ENCODE results near the gene MELK. TPM values are rescaled to one million over a fixed set of nuclear protein-coding genes. Genes with fewer than 3 reads are reported as not detected.

MELK gene
- total and polyA plus RNA-seq, 2 of the 4 experiments (the other 2 are of a cell fraction), result 20.8 to 27.4 TPM

DNA sequence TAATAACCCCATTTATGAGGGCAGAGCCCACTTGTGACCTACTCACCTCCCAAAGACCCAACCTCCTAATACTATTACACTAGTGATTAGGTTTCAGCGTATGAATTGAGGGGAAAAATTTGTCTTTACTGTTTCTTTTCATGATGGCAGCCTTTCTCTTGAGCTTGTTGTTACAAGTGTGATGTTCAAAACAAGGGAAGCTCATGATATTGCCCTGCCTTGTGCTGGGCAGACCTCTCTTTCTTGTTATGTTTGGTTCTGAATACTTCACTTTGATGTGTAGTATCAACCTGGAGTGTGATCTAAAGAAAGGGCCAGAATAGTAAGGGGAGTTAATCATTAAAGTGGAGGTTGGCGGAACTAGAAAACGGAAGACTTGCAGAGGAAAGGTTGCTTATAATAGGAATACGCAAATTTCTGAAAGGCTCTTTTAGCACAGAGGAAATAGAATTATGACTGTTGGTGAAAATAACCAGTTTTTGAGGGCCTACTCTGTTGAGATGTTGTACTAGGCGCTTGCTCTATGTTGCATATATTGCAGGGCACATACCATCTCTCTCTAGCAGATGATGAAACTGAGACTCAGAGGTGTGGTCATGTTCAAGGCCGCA, 68.2 kb downstream of the MELK start:
- Histone ChIP-seq H3K9ac (ENCODE audit: low read depth, low read length) (no peak overlapping the region), H2BK15ac (ENCODE audit: low read depth, low read length) (no peak overlapping the region), H4K8ac (ENCODE audit: low read depth in 2 of 2, low read length in 2 of 2) (no peak overlapping the region), H3K27ac (ENCODE audit: insufficient read depth, low read length) (no peak overlapping the region), H3K36me3 (ENCODE audit: control insufficient read depth, insufficient read depth, low read length) (peaks cover 2% of the 10 kb centered on the region), H3K56ac (ENCODE audit: extremely low read depth, insufficient read depth, low read length) (no peak overlapping the region), H2AFZ (replicated peaks; ENCODE audit: low read length, poor library complexity) (no peak overlapping the region), H2AK5ac (ENCODE audit: low read depth, low read length) (no peak overlapping the region), H3K4me2 (ENCODE audit: low read depth, low read length) (no peak overlapping the region), H3K79me1 (ENCODE audit: low read depth in 1 of 2, low read length in 2 of 2) (peaks cover 8 to 16% of the 10 kb centered on the region in 2 experiments), H3K9me1 (ENCODE audit: insufficient read depth, low read length) (peaks cover 2% of the 10 kb centered on the region; the same call in 1 of the 2 replicates), H3K18ac (ENCODE audit: low read depth, low read length) (no peak overlapping the region), H3K4me1 (ENCODE audit: control insufficient read depth, insufficient read depth, low read length) (no peaks in the 10 kb centered on the region), H4K91ac (ENCODE audit: insufficient read depth, low read depth, low read length) (no peak overlapping the region), H2BK120ac (ENCODE audit: low read depth, low read length) (no peak overlapping the region), H3K23ac (ENCODE audit: low read depth, low read length) (no peak overlapping the region), H2AK9ac (replicated peaks; ENCODE audit: low read depth, low read length, poor library complexity) (no peak overlapping the region), H3K14ac (replicated peaks; ENCODE audit: low read depth, low read length) (no peak overlapping the region), H3K4ac (ENCODE audit: low read depth, low read length) (no peak overlapping the region), H3K4me3 (ENCODE audit: insufficient read depth, low read depth, low read length) (no peak overlapping the region), H2BK20ac (ENCODE audit: low read depth, low read length) (no peak overlapping the region), H4K5ac (ENCODE audit: low read depth, low read length) (no peak overlapping the region), H3K27me3 (ENCODE audit: control insufficient read depth, insufficient read depth, low read length) (no peaks in the 10 kb centered on the region), H2BK5ac (ENCODE audit: low read depth, low read length, poor library complexity, severe bottlenecking) (no peak overlapping the region), H4K20me1 (ENCODE audit: insufficient read depth, low read length) (no peaks in the 10 kb centered on the region), H3K9me3 (ENCODE audit: control insufficient read depth, insufficient read depth, low read length) (no peaks in the 10 kb centered on the region)
- dilution Hi-C loops (cut with HindIII; ENCODE audit: low sequenced_read_pairs, unreplicated experiment) (no loop called here), in situ Hi-C loops (cut with MboI; ENCODE audit: low sequenced_read_pairs) (no loop called here), intact Hi-C loops (cut with micrococcal nuclease) (no loop called here)
- ChIA-PET POLR2A (ENCODE audit: unreplicated experiment) (no interaction called here), CTCF (no interaction called here)
- DNase-seq, result no peak
- no peak for ATAC-seq (ENCODE audit: low read depth)
- BruUV-seq (replicated peaks), result no TSS peak
- 92% methylated on average over 2 of the region's 6 CpGs; no CpG with 5 or more reads in 1 of the 2 experiments for WGBS, 2 experiments (ENCODE audit: extremely low coverage in 2 of 2, insufficient read length in 1 of 2)
- TF ChIP-seq, protein P1, sequence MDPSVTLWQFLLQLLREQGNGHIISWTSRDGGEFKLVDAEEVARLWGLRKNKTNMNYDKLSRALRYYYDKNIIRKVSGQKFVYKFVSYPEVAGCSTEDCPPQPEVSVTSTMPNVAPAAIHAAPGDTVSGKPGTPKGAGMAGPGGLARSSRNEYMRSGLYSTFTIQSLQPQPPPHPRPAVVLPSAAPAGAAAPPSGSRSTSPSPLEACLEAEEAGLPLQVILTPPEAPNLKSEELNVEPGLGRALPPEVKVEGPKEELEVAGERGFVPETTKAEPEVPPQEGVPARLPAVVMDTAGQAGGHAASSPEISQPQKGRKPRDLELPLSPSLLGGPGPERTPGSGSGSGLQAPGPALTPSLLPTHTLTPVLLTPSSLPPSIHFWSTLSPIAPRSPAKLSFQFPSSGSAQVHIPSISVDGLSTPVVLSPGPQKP (IDR thresholded peaks at IDR 0.05; ENCODE audit: borderline replicate concordance, low read depth, low read length), result no peak
- TF ChIP-seq NFE2L2 (IDR thresholded peaks at IDR 0.05; ENCODE audit: low read depth, low read length), result no peak
- TF ChIP-seq SMC3 (IDR thresholded peaks at IDR 0.05; ENCODE audit: low read depth, low read length), result no peak
- no peak for TF ChIP-seq CHD1 (IDR thresholded peaks at IDR 0.05; ENCODE audit: low read depth, low read length)
- TF ChIP-seq MAZ (IDR thresholded peaks at IDR 0.05; ENCODE audit: borderline replicate concordance, low read depth, low read length), result no peak
- no peak for TF ChIP-seq FOS (IDR thresholded peaks at IDR 0.05; ENCODE audit: low read depth, low read length)
- TF ChIP-seq RCOR1 (IDR thresholded peaks at IDR 0.05; ENCODE audit: insufficient replicate concordance, low read length), result no peak
- TF ChIP-seq, protein P2, sequence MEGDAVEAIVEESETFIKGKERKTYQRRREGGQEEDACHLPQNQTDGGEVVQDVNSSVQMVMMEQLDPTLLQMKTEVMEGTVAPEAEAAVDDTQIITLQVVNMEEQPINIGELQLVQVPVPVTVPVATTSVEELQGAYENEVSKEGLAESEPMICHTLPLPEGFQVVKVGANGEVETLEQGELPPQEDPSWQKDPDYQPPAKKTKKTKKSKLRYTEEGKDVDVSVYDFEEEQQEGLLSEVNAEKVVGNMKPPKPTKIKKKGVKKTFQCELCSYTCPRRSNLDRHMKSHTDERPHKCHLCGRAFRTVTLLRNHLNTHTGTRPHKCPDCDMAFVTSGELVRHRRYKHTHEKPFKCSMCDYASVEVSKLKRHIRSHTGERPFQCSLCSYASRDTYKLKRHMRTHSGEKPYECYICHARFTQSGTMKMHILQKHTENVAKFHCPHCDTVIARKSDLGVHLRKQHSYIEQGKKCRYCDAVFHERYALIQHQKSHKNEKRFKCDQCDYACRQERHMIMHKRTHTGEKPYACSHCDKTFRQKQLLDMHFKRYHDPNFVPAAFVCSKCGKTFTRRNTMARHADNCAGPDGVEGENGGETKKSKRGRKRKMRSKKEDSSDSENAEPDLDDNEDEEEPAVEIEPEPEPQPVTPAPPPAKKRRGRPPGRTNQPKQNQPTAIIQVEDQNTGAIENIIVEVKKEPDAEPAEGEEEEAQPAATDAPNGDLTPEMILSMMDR (conservative IDR thresholded peaks at IDR 0.05; ENCODE audit: low read depth, low read length), result no peak
- no peak for TF ChIP-seq CEBPB (IDR thresholded peaks at IDR 0.05; ENCODE audit: low read depth, low read length)
- TF ChIP-seq POLR2A (IDR thresholded peaks at IDR 0.05; ENCODE audit: low read depth, low read length), result no peak
- no peak for TF ChIP-seq MAFK (IDR thresholded peaks at IDR 0.05; ENCODE audit: low read depth, low read length)
- no peak for TF ChIP-seq RFX5 (IDR thresholded peaks at IDR 0.05; ENCODE audit: low read depth, low read length)
- no peak for TF ChIP-seq RAD21 (IDR thresholded peaks at IDR 0.05; ENCODE audit: low read length)
- TF ChIP-seq MXI1 (IDR thresholded peaks at IDR 0.05; ENCODE audit: borderline replicate concordance, low read depth, low read length), result no peak
- TF ChIP-seq BHLHE40 (IDR thresholded peaks at IDR 0.05; ENCODE audit: low read depth, low read length), result no peak
- TF ChIP-seq, protein P3, sequence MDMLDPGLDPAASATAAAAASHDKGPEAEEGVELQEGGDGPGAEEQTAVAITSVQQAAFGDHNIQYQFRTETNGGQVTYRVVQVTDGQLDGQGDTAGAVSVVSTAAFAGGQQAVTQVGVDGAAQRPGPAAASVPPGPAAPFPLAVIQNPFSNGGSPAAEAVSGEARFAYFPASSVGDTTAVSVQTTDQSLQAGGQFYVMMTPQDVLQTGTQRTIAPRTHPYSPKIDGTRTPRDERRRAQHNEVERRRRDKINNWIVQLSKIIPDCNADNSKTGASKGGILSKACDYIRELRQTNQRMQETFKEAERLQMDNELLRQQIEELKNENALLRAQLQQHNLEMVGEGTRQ (IDR thresholded peaks at IDR 0.05; ENCODE audit: low read depth, low read length), result no peak
